ENCODE results near the gene TRAF7. TPM values are rescaled to one million over a fixed set of nuclear protein-coding genes. Genes with fewer than 3 reads are reported as not detected.

The TRAF7 gene
- total RNA-seq, 1 donor from 2014 or later: 82.2 TPM

GRCh38 chr16:2176047-2176446 lies 20.5 kb downstream of the TRAF7 start:
- Mint-ChIP-seq H3K27ac (ENCODE audit: unreplicated experiment) (peak overlapping the region; percentile 57), H3K4me3 (no peak overlapping the region)
- no peak for TF ChIP-seq CTCF (conservative IDR thresholded peaks at IDR 0.05)

DNA sequence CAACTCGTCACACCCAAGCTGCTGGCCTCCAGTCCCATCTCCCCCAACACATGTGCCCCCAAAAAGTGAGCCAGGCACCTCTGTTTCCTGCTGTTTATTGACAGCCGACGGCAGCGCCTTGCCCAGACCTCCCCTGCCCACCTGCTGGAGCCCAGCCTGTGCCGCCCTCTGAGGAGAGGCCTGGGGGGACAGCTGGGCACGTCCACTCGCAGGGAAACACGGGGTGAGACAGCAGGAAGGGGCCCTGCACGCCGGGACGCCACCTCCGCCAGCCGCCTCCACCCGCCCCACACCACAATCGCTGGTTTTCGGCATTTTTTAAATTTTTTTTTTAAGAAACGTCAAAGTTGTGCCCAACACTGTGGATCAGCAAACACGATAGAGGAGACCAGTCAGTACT lies 21.5 kb downstream of the TRAF7 start:
- TF ChIP-seq CTCF (conservative IDR thresholded peaks at IDR 0.05): no peak
- Mint-ChIP-seq H3K27me3 (ENCODE audit: low read depth) (no peaks in the 10 kb centered on the region), H3K27ac (ENCODE audit: unreplicated experiment) (no peak overlapping the region), H3K4me1 (no peaks in the 10 kb centered on the region), H3K9me3 (no peaks in the 10 kb centered on the region), H3K4me3 (no peak overlapping the region), H3K36me3 (ENCODE audit: low read depth) (peaks cover under 1% of the 10 kb centered on the region)
- DNase-seq (ENCODE audit: low read depth, low spot score): no peak

More at GRCh38 chr16:2176047-2176446, 20.5 kb downstream of the TRAF7 start:
- Mint-ChIP-seq H3K4me1 (no peaks in the 10 kb centered on the region), H3K9me3 (no peaks in the 10 kb centered on the region), H3K36me3 (ENCODE audit: low read depth) (no peaks in the 10 kb centered on the region), H3K27me3 (ENCODE audit: low read depth) (no peaks in the 10 kb centered on the region)
- no peak for DNase-seq (ENCODE audit: low read depth, low spot score)

GRCh38 chr16:2177561-2177960 lies 22.0 kb downstream of the TRAF7 start:
- no peak overlapping the region for H3K27ac Mint-ChIP-seq (ENCODE audit: unreplicated experiment)
- H3K9me3 Mint-ChIP-seq: no peaks in the 10 kb centered on the region
- no peaks in the 10 kb centered on the region for H3K27me3 Mint-ChIP-seq (ENCODE audit: low read depth)
- DNase-seq (ENCODE audit: low read depth, low spot score): no peak
- no peak for TF ChIP-seq CTCF (conservative IDR thresholded peaks at IDR 0.05)
- no peak overlapping the region for H3K4me3 Mint-ChIP-seq
- peaks cover 3% of the 10 kb centered on the region for H3K36me3 Mint-ChIP-seq (ENCODE audit: low read depth)
- no peaks in the 10 kb centered on the region for H3K4me1 Mint-ChIP-seq

GRCh38 chr16:2178321-2179106 lies 22.9 kb downstream of the TRAF7 start:
- no peak overlapping the region for H3K27ac Mint-ChIP-seq (ENCODE audit: unreplicated experiment)
- TF ChIP-seq CTCF (conservative IDR thresholded peaks at IDR 0.05): no peak
- DNase-seq (ENCODE audit: low read depth, low spot score): no peak
- no peaks in the 10 kb centered on the region for H3K4me1 Mint-ChIP-seq
- H3K27me3 Mint-ChIP-seq (ENCODE audit: low read depth): no peaks in the 10 kb centered on the region
- no peak overlapping the region for H3K4me3 Mint-ChIP-seq
- peaks cover 3% of the 10 kb centered on the region for H3K36me3 Mint-ChIP-seq (ENCODE audit: low read depth)
- H3K9me3 Mint-ChIP-seq: no peaks in the 10 kb centered on the region

- H3K27ac Mint-ChIP-seq (ENCODE audit: unreplicated experiment): no peak overlapping the region
- no peak for DNase-seq (ENCODE audit: low read depth, low spot score)
- H3K27me3 Mint-ChIP-seq (ENCODE audit: low read depth): no peaks in the 10 kb centered on the region
- H3K36me3 Mint-ChIP-seq (ENCODE audit: low read depth): peaks cover 3% of the 10 kb centered on the region
- no peaks in the 10 kb centered on the region for H3K4me1 Mint-ChIP-seq
- H3K9me3 Mint-ChIP-seq: no peaks in the 10 kb centered on the region
- H3K4me3 Mint-ChIP-seq: no peak overlapping the region
- no peak for TF ChIP-seq CTCF (conservative IDR thresholded peaks at IDR 0.05)
These were observed 23.5 kb downstream of the TRAF7 start for GRCh38 chr16:2179107-2179501.
